GM23338 (cell line): ENCODE results near the gene RUNX1. TPM values are rescaled to one million over a fixed set of nuclear protein-coding genes. Genes with fewer than 3 reads are reported as not detected.
A peak's percentile ranks its signal among the peaks of the same experiment; 100 is the strongest.

Experiments used
- ATAC-seq: fragments of 200-7000 bp; cut with Tn5 transposase; 3 replicates; pipeline ENCODE4 v1.9.1; 2020
- DNase-seq: peaks from one replicate; pipeline ENCODE4 v3.0.0-alpha.2; 2015; ENCODE audit warnings: low spot score
- H2AFZ ChIP-seq: fragments of 200-600 bp; sonication (generic); 2 replicates; pipeline ENCODE4 v1.8.0; 2016; ENCODE audit warnings: antibody characterized with exemption, mild to moderate bottlenecking, moderate library complexity
- H3F3A ChIP-seq: fragments of 200-600 bp; sonication (generic); replicated peaks from 2 replicates; pipeline ENCODE4 v1.8.0; 2017; ENCODE audit warnings: antibody characterized with exemption, mixed run types, low read depth
- H3K27ac ChIP-seq: fragments of 200-600 bp; sonication (generic); 2 replicates; pipeline ENCODE4 v1.6.1; 2016; ENCODE audit warnings: low read depth
- H3K27me3 ChIP-seq: fragments of 200-600 bp; sonication (generic); 2 replicates; pipeline ENCODE4 v1.8.0; 2016; ENCODE audit warnings: mild to moderate bottlenecking, mixed run types, moderate library complexity; ENCODE audit not compliant: insufficient read depth
- H3K36me3 ChIP-seq: fragments of 200-600 bp; sonication (generic); 2 replicates; pipeline ENCODE4 v1.8.0; 2016; ENCODE audit warnings: mild to moderate bottlenecking; ENCODE audit not compliant: insufficient read depth
- H3K4me1 ChIP-seq: fragments of 200-600 bp; sonication (generic); 2 replicates; pipeline ENCODE4 v1.8.0; 2016; ENCODE audit warnings: mild to moderate bottlenecking, moderate library complexity; ENCODE audit not compliant: insufficient read depth
- H3K4me2 ChIP-seq: fragments of 200-600 bp; sonication (generic); 2 replicates; pipeline ENCODE4 v1.7.1; 2017; ENCODE audit warnings: mixed run types
- H3K4me3 ChIP-seq: fragments of 200-600 bp; sonication (generic); 2 replicates; pipeline ENCODE4 v1.6.1; 2016; ENCODE audit warnings: mixed run types
- H3K79me2 ChIP-seq: fragments of 200-600 bp; sonication (generic); replicated peaks from 2 replicates; pipeline ENCODE4 v1.8.0; 2017; ENCODE audit warnings: mild to moderate bottlenecking; ENCODE audit not compliant: insufficient read depth
- H3K9me2 ChIP-seq: fragments of 200-600 bp; sonication (generic); 2 replicates; pipeline ENCODE4 v1.8.0; 2017; ENCODE audit not compliant: insufficient read depth
- H4K20me1 ChIP-seq: fragments of 200-600 bp; sonication (generic); replicated peaks from 2 replicates; pipeline ENCODE4 v1.8.0; 2017; ENCODE audit warnings: mild to moderate bottlenecking; ENCODE audit not compliant: insufficient read depth
- H3K27ac Mint-ChIP-seq: 2 replicates; pipeline ENCODE4 v1.8.0; 2020; ENCODE audit warnings: inconsistent platforms, mild to moderate bottlenecking, moderate library complexity, mixed read lengths
- H3K27me3 Mint-ChIP-seq: 3 replicates; pipeline ENCODE4 v1.8.0; 2022; ENCODE audit warnings: low read depth, mild to moderate bottlenecking, moderate library complexity, mixed read lengths, inconsistent platforms; ENCODE audit not compliant: insufficient read depth, poor library complexity
- H3K36me3 Mint-ChIP-seq: 3 replicates; pipeline ENCODE4 v1.8.0; 2021; ENCODE audit warnings: low read depth, mild to moderate bottlenecking, inconsistent platforms, moderate library complexity, mixed read lengths
- H3K4me1 Mint-ChIP-seq: 3 replicates; pipeline ENCODE4 v1.8.0; 2020; ENCODE audit warnings: mild to moderate bottlenecking, inconsistent platforms, mixed read lengths
- H3K4me3 Mint-ChIP-seq: 3 replicates; pipeline ENCODE4 v1.8.0; 2021; ENCODE audit warnings: moderate library complexity, mild to moderate bottlenecking, inconsistent platforms, mixed read lengths
- H3K9me3 Mint-ChIP-seq: 3 replicates; pipeline ENCODE4 v1.8.0; 2020; ENCODE audit warnings: moderate library complexity, mild to moderate bottlenecking, inconsistent platforms, mixed read lengths
- CREB1 ChIP-seq: fragments of 250-450 bp; sonication (Bioruptor Pico); IDR thresholded peaks from 2 replicates; pipeline ENCODE4 v1.5.0; 2020; ENCODE audit warnings: low read depth, mild to moderate bottlenecking, moderate library complexity
- EZH2 ChIP-seq: fragments of 200-600 bp; sonication (generic); IDR thresholded peaks from one replicate; pipeline ENCODE4 v1.8.0; 2017; ENCODE audit warnings: antibody characterized with exemption, mild to moderate bottlenecking, low read depth; ENCODE audit not compliant: unreplicated experiment
- EZH2phosphoT487 ChIP-seq: fragments of 200-600 bp; sonication (generic); IDR thresholded peaks from one replicate; pipeline ENCODE4 v1.8.1; 2018; ENCODE audit warnings: antibody characterized with exemption; ENCODE audit not compliant: unreplicated experiment
- JUNB ChIP-seq: IDR thresholded peaks from one replicate; pipeline ENCODE4 v1.6.1; 2016; ENCODE audit warnings: antibody characterized with exemption; ENCODE audit not compliant: unreplicated experiment
- NANOG ChIP-seq: IDR thresholded peaks from 2 replicates; pipeline ENCODE4 v1.6.1; 2016; ENCODE audit warnings: antibody characterized with exemption, borderline replicate concordance
- POLR2AphosphoS5 ChIP-seq: IDR thresholded peaks from 2 replicates; pipeline ENCODE4 v1.6.1; 2016; ENCODE audit warnings: antibody characterized with exemption, low read depth
- REST ChIP-seq: IDR thresholded peaks from one replicate; pipeline ENCODE4 v1.6.1; 2018; ENCODE audit warnings: antibody characterized with exemption; ENCODE audit not compliant: unreplicated experiment
- STAT1 ChIP-seq: IDR thresholded peaks from one replicate; pipeline ENCODE4 v1.6.1; 2016; ENCODE audit warnings: antibody characterized with exemption; ENCODE audit not compliant: unreplicated experiment
- ZNF114 ChIP-seq: fragments of 250-450 bp; sonication (Bioruptor Pico); IDR thresholded peaks from 2 replicates; pipeline ENCODE4 v1.5.0; 2020; ENCODE audit warnings: mild to moderate bottlenecking, moderate library complexity
- ZNF331 ChIP-seq: fragments of 250-450 bp; sonication (Bioruptor Pico); IDR thresholded peaks from 2 replicates; pipeline ENCODE4 v1.5.0; 2020; ENCODE audit warnings: low read depth, mild to moderate bottlenecking, moderate library complexity
- polyA plus RNA-seq: library from polyadenylated mRNA; unstranded; fragments of >200 nt; fragmentation: Nextera tagmentation; extraction: Ambion mirVana; gene quantifications from 2 replicates; pipeline ENCODE4 v1.2.1, GENCODE V29; 2016
- total RNA-seq: library from RNA; depleted of rRNA; stranded (reverse); fragments of >200 nt; shearing (Covaris generic); gene quantifications from 2 replicates; pipeline ENCODE4 v1.2.3, GENCODE V29; 2014
- TF ChIP-seq, protein P1 (sequence below), 2 experiments: fragments of 200-600 bp in 1 of 2; sonication (generic) in 1 of 2; conservative IDR thresholded peaks; 2 replicates each; pipeline versions ENCODE4 v1.5.1 to v1.6.1; 2016 to 2017; ENCODE audit warnings: antibody characterized with exemption in 2 of 2, low read depth in 2 of 2, mild to moderate bottlenecking in 2 of 2, moderate library complexity in 1 of 2
- TF ChIP-seq, protein P2 (sequence below): fragments of 250-450 bp; sonication (Bioruptor Pico); IDR thresholded peaks from 2 replicates; pipeline ENCODE4 v1.5.0; 2020; ENCODE audit warnings: mild to moderate bottlenecking, moderate library complexity
- TF ChIP-seq, protein P3 (sequence below): IDR thresholded peaks from 2 replicates; pipeline ENCODE4 v1.6.1; 2016; ENCODE audit warnings: antibody characterized with exemption

Gene RUNX1
- total and polyA plus RNA-seq, 2 experiments from 2014 or later: 0.29 to 1.1 TPM

- H3K4me3 Mint-ChIP-seq: no peak overlapping the region
- H3K9me3 Mint-ChIP-seq: no peaks in the 10 kb centered on the region
- H3K36me3 Mint-ChIP-seq: no peaks in the 10 kb centered on the region; the same call in 2 of the 3 replicates
Measured at GRCh38 chr21:34925597-34925996, 123.5 kb downstream of the RUNX1 start.

More at GRCh38 chr21:34925597-34925996, 123.5 kb downstream of the RUNX1 start:
- H3K9me2 ChIP-seq: peaks cover 8% of the 10 kb centered on the region
- H3K4me3 ChIP-seq: no peak overlapping the region
- H3K27ac ChIP-seq: no peak overlapping the region
- DNase-seq (no peak), ATAC-seq (no peak)
- H3F3A ChIP-seq: no peaks in the 10 kb centered on the region
- Mint-ChIP-seq H3K4me1 (no peaks in the 10 kb centered on the region), H3K27ac (no peak overlapping the region), H3K27me3 (peaks cover 2% of the 10 kb centered on the region)
- peak overlapping the region; percentile 56; the same call in 1 of the 2 replicates for H2AFZ ChIP-seq
- H3K4me2 ChIP-seq: no peak overlapping the region
- H3K79me2 ChIP-seq: no peaks in the 10 kb centered on the region
- H3K27me3 ChIP-seq: no peaks in the 10 kb centered on the region
- H3K4me1 ChIP-seq: no peaks in the 10 kb centered on the region
- H4K20me1 ChIP-seq: no peaks in the 10 kb centered on the region
- TF ChIP-seq STAT1: no peak
- no peak for TF ChIP-seq NANOG
- TF ChIP-seq EZH2phosphoT487: no peak
- no peak for TF ChIP-seq ZNF114 (CRISPR knock-in tag)
- no peak for TF ChIP-seq EZH2
- TF ChIP-seq JUNB: no peak
- TF ChIP-seq POLR2AphosphoS5: no peak
- no peak for TF ChIP-seq ZNF331 (CRISPR knock-in tag)
- no peak for TF ChIP-seq REST
- TF ChIP-seq, protein P1, sequence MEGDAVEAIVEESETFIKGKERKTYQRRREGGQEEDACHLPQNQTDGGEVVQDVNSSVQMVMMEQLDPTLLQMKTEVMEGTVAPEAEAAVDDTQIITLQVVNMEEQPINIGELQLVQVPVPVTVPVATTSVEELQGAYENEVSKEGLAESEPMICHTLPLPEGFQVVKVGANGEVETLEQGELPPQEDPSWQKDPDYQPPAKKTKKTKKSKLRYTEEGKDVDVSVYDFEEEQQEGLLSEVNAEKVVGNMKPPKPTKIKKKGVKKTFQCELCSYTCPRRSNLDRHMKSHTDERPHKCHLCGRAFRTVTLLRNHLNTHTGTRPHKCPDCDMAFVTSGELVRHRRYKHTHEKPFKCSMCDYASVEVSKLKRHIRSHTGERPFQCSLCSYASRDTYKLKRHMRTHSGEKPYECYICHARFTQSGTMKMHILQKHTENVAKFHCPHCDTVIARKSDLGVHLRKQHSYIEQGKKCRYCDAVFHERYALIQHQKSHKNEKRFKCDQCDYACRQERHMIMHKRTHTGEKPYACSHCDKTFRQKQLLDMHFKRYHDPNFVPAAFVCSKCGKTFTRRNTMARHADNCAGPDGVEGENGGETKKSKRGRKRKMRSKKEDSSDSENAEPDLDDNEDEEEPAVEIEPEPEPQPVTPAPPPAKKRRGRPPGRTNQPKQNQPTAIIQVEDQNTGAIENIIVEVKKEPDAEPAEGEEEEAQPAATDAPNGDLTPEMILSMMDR (conservative IDR thresholded peaks at IDR 0.05; ENCODE audit: low read depth in 2 of 2): no peak
- TF ChIP-seq, protein P2, sequence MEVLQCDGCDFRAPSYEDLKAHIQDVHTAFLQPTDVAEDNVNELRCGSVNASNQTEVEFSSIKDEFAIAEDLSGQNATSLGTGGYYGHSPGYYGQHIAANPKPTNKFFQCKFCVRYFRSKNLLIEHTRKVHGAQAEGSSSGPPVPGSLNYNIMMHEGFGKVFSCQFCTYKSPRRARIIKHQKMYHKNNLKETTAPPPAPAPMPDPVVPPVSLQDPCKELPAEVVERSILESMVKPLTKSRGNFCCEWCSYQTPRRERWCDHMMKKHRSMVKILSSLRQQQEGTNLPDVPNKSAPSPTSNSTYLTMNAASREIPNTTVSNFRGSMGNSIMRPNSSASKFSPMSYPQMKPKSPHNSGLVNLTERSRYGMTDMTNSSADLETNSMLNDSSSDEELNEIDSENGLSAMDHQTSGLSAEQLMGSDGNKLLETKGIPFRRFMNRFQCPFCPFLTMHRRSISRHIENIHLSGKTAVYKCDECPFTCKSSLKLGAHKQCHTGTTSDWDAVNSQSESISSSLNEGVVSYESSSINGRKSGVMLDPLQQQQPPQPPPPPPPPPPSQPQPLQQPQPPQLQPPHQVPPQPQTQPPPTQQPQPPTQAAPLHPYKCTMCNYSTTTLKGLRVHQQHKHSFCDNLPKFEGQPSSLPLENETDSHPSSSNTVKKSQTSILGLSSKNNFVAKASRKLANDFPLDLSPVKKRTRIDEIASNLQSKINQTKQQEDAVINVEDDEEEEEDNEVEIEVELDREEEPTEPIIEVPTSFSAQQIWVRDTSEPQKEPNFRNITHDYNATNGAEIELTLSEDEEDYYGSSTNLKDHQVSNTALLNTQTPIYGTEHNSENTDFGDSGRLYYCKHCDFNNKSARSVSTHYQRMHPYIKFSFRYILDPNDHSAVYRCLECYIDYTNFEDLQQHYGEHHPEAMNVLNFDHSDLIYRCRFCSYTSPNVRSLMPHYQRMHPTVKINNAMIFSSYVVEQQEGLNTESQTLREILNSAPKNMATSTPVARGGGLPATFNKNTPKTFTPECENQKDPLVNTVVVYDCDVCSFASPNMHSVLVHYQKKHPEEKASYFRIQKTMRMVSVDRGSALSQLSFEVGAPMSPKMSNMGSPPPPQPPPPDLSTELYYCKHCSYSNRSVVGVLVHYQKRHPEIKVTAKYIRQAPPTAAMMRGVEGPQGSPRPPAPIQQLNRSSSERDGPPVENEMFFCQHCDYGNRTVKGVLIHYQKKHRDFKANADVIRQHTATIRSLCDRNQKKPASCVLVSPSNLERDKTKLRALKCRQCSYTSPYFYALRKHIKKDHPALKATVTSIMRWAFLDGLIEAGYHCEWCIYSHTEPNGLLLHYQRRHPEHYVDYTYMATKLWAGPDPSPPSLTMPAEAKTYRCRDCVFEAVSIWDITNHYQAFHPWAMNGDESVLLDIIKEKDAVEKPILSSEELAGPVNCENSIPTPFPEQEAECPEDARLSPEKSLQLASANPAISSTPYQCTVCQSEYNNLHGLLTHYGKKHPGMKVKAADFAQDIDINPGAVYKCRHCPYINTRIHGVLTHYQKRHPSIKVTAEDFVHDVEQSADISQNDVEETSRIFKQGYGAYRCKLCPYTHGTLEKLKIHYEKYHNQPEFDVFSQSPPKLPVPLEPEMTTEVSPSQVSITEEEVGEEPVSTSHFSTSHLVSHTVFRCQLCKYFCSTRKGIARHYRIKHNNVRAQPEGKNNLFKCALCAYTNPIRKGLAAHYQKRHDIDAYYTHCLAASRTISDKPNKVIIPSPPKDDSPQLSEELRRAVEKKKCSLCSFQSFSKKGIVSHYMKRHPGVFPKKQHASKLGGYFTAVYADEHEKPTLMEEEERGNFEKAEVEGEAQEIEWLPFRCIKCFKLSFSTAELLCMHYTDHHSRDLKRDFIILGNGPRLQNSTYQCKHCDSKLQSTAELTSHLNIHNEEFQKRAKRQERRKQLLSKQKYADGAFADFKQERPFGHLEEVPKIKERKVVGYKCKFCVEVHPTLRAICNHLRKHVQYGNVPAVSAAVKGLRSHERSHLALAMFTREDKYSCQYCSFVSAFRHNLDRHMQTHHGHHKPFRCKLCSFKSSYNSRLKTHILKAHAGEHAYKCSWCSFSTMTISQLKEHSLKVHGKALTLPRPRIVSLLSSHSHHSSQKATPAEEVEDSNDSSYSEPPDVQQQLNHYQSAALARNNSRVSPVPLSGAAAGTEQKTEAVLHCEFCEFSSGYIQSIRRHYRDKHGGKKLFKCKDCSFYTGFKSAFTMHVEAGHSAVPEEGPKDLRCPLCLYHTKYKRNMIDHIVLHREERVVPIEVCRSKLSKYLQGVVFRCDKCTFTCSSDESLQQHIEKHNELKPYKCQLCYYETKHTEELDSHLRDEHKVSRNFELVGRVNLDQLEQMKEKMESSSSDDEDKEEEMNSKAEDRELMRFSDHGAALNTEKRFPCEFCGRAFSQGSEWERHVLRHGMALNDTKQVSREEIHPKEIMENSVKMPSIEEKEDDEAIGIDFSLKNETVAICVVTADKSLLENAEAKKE (CRISPR knock-in tag): no peak
- TF ChIP-seq, protein P3, sequence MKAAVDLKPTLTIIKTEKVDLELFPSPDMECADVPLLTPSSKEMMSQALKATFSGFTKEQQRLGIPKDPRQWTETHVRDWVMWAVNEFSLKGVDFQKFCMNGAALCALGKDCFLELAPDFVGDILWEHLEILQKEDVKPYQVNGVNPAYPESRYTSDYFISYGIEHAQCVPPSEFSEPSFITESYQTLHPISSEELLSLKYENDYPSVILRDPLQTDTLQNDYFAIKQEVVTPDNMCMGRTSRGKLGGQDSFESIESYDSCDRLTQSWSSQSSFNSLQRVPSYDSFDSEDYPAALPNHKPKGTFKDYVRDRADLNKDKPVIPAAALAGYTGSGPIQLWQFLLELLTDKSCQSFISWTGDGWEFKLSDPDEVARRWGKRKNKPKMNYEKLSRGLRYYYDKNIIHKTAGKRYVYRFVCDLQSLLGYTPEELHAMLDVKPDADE: no peak
- TF ChIP-seq CREB1 (CRISPR knock-in tag): no peak
- H3K36me3 ChIP-seq: no peaks in the 10 kb centered on the region
